HFFc6 (cell line): ENCODE measurements around the gene CYP4F8. TPM values are rescaled to one million over a fixed set of nuclear protein-coding genes. Genes with fewer than 3 reads are reported as not detected.

Experiments
- DNase-seq: peaks from one replicate; pipeline ENCODE4 v3.0.0-alpha.2; 2018
- H3K27ac Mint-ChIP-seq: 2 replicates; pipeline ENCODE4 v1.8.0; 2020; ENCODE audit warnings: mild to moderate bottlenecking, mixed read lengths
- H3K27me3 Mint-ChIP-seq: 2 replicates; pipeline ENCODE4 v1.8.0; 2021; ENCODE audit warnings: mild to moderate bottlenecking, moderate library complexity, mixed read lengths; ENCODE audit not compliant: insufficient read depth
- H3K36me3 Mint-ChIP-seq: 2 replicates; pipeline ENCODE4 v1.8.0; 2021; ENCODE audit warnings: low read depth, mixed read lengths
- H3K4me1 Mint-ChIP-seq: 2 replicates; pipeline ENCODE4 v1.8.0; 2020; ENCODE audit warnings: low read depth, mixed read lengths
- H3K4me3 Mint-ChIP-seq: 2 replicates; pipeline ENCODE4 v1.8.0; 2020; ENCODE audit warnings: mild to moderate bottlenecking, moderate library complexity, mixed read lengths
- H3K9me3 Mint-ChIP-seq: 2 replicates; pipeline ENCODE4 v1.8.0; 2020; ENCODE audit warnings: mild to moderate bottlenecking, mixed read lengths
- total RNA-seq, 6 experiments: library from RNA; stranded (reverse); fragmentation: NEBNext Ultra II Directional; extraction: Animal tissue kit (Norgen Biotek cat#: 25700); gene quantifications; 2 replicates in 1 of 6; 3 replicates in 5 of 6; pipeline ENCODE4 v1.2.3, GENCODE V29; 2021
- TF ChIP-seq, protein P1 (sequence below): fragments of 200-600 bp; sonication (generic); IDR thresholded peaks from 2 replicates; pipeline ENCODE4 v1.5.0; 2021; ENCODE audit warnings: antibody characterized with exemption, mild to moderate bottlenecking

The CYP4F8 gene
- total RNA-seq, 6 experiments from 2014 or later: not detected

DNA sequence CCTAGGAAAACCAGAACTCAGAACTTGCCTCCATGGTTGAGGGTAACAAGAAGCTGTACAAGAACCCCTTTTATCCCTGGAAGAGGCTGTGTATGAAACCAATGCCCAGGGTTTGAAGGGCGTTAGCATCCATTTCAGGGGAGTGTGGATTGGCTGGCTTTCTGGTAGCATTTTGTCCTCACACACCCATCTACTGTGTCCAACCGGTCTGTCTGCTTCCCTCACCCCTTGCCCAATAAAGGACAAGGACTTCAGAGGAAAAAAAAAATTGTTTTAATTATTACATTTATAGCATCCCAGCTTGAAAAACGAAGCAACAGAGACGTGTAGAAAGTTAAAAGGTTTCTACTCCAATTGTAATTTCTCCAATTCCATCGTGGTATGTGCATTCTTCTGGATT lies 2.7 kb upstream of the CYP4F8 start:
- no peaks in the 10 kb centered on the region for H3K36me3 Mint-ChIP-seq
- TF ChIP-seq, protein P1, sequence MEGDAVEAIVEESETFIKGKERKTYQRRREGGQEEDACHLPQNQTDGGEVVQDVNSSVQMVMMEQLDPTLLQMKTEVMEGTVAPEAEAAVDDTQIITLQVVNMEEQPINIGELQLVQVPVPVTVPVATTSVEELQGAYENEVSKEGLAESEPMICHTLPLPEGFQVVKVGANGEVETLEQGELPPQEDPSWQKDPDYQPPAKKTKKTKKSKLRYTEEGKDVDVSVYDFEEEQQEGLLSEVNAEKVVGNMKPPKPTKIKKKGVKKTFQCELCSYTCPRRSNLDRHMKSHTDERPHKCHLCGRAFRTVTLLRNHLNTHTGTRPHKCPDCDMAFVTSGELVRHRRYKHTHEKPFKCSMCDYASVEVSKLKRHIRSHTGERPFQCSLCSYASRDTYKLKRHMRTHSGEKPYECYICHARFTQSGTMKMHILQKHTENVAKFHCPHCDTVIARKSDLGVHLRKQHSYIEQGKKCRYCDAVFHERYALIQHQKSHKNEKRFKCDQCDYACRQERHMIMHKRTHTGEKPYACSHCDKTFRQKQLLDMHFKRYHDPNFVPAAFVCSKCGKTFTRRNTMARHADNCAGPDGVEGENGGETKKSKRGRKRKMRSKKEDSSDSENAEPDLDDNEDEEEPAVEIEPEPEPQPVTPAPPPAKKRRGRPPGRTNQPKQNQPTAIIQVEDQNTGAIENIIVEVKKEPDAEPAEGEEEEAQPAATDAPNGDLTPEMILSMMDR: no peak
- no peak overlapping the region for H3K4me3 Mint-ChIP-seq
- no peaks in the 10 kb centered on the region for H3K4me1 Mint-ChIP-seq
- peaks cover 15% of the 10 kb centered on the region for H3K9me3 Mint-ChIP-seq
- H3K27ac Mint-ChIP-seq: no peak overlapping the region
- peaks cover 2% of the 10 kb centered on the region for H3K27me3 Mint-ChIP-seq
- DNase-seq: no peak

DNA sequence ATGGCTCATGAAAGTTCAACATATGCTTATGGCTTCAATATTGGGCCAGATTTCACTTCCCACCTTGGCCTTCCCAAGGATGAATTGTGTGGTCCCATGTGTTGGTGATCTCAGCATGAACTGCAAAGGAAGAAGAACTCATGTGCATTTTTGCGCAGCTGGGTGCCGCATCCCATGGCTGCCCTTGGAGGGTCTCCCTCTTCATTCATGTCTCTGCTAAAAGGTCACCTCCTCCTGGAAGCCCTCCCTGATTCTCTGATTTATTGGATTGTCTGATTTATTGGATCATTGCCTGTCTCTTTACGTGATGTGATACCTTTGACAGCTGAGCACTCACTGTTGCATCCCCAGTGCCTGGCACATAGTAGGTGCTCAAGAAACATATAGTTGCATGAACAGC lies 1.7 kb upstream of the CYP4F8 start:
- no peak for DNase-seq
- Mint-ChIP-seq H3K4me1 (no peaks in the 10 kb centered on the region), H3K36me3 (no peaks in the 10 kb centered on the region), H3K9me3 (peaks cover 18% of the 10 kb centered on the region), H3K4me3 (no peak overlapping the region), H3K27ac (no peak overlapping the region), H3K27me3 (peaks cover 2% of the 10 kb centered on the region)
- TF ChIP-seq, protein P1: no peak

DNA sequence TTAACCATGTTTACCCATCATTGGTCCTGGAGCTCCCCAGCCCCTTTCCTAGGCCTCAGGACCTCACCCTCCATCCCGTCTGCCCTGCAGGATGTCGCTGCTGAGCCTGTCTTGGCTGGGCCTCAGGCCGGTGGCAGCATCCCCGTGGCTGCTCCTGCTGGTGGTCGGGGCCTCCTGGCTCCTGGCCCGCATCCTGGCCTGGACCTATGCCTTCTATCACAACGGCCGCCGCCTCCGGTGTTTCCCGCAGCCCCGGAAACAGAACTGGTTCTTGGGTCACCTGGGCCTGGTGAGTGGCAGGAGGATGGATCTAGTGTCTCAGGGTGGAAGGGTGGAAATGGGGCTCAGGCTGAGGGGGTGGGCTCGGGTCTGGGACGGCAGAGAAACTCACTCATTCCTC lies 508 bp downstream of the CYP4F8 start:
- Mint-ChIP-seq H3K36me3 (no peaks in the 10 kb centered on the region), H3K9me3 (peaks cover 40% of the 10 kb centered on the region), H3K4me1 (no peaks in the 10 kb centered on the region), H3K27ac (no peak overlapping the region), H3K4me3 (no peak overlapping the region), H3K27me3 (peaks cover 2% of the 10 kb centered on the region)
- TF ChIP-seq, protein P1: no peak
- no peak for DNase-seq

DNA sequence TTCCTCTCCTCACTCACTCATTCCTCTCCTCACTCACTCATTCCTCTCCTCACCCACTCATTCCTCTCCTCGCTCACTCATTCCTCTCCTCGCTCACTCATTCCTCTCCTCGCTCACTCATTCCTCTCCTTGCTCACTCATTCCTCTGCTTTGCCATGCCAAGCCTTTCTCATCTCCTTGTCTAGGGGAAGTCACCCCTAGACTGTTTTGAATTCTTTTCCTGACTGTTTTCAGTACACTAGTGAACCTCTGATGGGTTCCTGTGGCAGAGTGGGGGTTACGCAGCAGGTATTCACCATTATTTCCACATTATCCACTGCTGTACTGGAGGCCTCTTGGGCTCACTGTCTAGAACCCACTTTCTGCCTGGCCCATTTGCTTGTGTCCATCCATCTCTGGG lies 1.2 kb downstream of the CYP4F8 start:
- Mint-ChIP-seq H3K9me3 (peaks cover 41% of the 10 kb centered on the region), H3K36me3 (no peaks in the 10 kb centered on the region), H3K4me3 (no peak overlapping the region), H3K27me3 (peaks cover 2% of the 10 kb centered on the region), H3K27ac (no peak overlapping the region), H3K4me1 (no peaks in the 10 kb centered on the region)
- DNase-seq: no peak
- TF ChIP-seq, protein P1: no peak

DNA sequence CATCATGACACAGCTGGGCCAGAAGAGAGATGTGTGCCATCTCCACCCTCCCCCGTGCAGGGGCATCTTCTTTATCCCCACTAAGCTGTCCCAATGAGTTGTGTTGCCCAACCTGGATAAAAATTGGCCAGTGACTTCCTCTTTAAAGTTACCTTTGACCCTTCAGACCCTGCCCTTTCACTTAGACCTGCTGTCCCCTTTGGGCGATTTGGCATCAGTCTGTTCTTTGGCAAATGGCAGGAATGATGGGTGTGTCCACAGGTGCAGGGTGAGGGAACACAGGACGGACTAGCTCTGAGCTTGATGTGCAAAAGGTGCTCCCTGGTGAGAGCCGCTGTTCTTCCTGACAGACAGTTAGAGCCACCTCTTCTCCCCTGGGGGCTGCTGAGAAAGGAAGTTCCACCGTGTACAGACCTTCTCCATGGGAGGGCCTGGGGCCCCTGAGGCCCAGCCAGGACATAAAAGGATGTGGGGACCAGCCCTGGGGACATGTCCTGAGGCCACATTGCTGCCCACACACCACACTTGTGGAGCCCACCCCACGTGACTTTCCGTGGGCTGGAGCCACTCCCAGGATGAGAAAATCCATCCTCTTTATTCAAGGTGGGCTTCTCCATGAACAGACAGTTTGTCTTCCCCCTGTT lies 1.7 kb downstream of the CYP4F8 start:
- Mint-ChIP-seq H3K27me3 (peaks cover 2% of the 10 kb centered on the region), H3K4me3 (no peak overlapping the region), H3K27ac (no peak overlapping the region), H3K36me3 (no peaks in the 10 kb centered on the region), H3K9me3 (peaks cover 46% of the 10 kb centered on the region), H3K4me1 (no peaks in the 10 kb centered on the region)
- TF ChIP-seq, protein P1: no peak
- DNase-seq: no peak

DNA sequence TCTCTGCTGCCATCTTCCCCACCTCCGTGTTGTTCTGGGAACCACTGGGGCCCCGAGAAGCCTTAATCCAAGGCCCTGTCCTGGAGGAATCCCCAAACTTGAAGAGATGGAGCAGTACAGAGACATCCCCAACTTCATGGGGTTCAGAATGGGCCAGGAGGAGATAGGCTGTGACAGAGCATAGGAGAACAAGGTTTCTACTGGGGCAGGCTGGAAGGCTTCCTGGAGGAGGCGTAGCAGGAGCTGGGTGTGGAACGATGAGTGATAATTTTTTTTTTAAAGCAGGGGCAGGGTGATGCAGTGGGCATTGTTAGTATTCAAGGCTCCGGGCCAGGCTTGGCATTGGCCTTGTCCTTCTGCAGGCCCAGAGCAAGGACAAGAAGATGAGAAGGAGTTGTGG lies 3.3 kb downstream of the CYP4F8 start:
- peaks cover 53% of the 10 kb centered on the region for H3K9me3 Mint-ChIP-seq

More for the DNA sequence above, 3.3 kb downstream of the CYP4F8 start:
- no peak overlapping the region for H3K4me3 Mint-ChIP-seq
- TF ChIP-seq, protein P1: no peak
- peaks cover 2% of the 10 kb centered on the region for H3K27me3 Mint-ChIP-seq
- H3K27ac Mint-ChIP-seq: no peak overlapping the region
- DNase-seq: no peak
- no peaks in the 10 kb centered on the region for H3K4me1 Mint-ChIP-seq
- no peaks in the 10 kb centered on the region for H3K36me3 Mint-ChIP-seq
